ENCODE data around the gene RHOB. TPM values are rescaled to one million over a fixed set of nuclear protein-coding genes. Genes with fewer than 3 reads are reported as not detected.

Gene RHOB
- total and polyA plus RNA-seq, 2 donors (not counting 1 experiment from before 2014, with no cell fraction given), result 63.0 to 1,037 TPM

- peaks cover 57 to 78% of the 10 kb centered on the region in 2 donors for H3K4me1 ChIP-seq (ENCODE audit: control insufficient read depth in 2 of 2, insufficient read depth in 2 of 2, low read length in 2 of 2)
Measured at GRCh38 chr2:20427931-20428526, 18.8 kb upstream of the RHOB start.

More at GRCh38 chr2:20427931-20428526, 18.8 kb upstream of the RHOB start:
- Mint-ChIP-seq H3K4me1 (peaks cover 65% of the 10 kb centered on the region), H3K27me3 (no peaks in the 10 kb centered on the region), H3K9me3 (ENCODE audit: insufficient read depth) (no peaks in the 10 kb centered on the region), H3K27ac (no peak overlapping the region), H3K4me3 (no peak overlapping the region)
- H3K27me3 ChIP-seq (replicated peaks in 1 of 4; ENCODE audit: control extremely low read depth in 1 of 4, control insufficient read depth in 3 of 4, insufficient read depth in 4 of 4, low read length in 3 of 4), result peaks cover 0 to 7% (median 0%) of the 10 kb centered on the region in 4 experiments
- no peak overlapping the region for H3K4me2 ChIP-seq (replicated peaks; ENCODE audit: low read depth, low read length, poor library complexity, severe bottlenecking)
- no peaks in the 10 kb centered on the region for H3K36me3 ChIP-seq (replicated peaks in 1 of 2; ENCODE audit: control extremely low read depth in 1 of 2, control insufficient read depth in 1 of 2, extremely low read depth in 1 of 2, insufficient read depth in 2 of 2, low read length in 1 of 2)
- WGBS (ENCODE audit: insufficient coverage), result 90% methylated on average over 10 of the region's 10 CpGs
- no peaks in the 10 kb centered on the region for H3K79me2 ChIP-seq (ENCODE audit: control insufficient read depth, insufficient read depth, low read length)
- H3K27ac ChIP-seq (ENCODE audit: low read length in 2 of 2), result no peak overlapping the region
- CTCF ChIA-PET, result interaction anchor here (1.3 to 13.1 kb wide), 5 partner anchors 9 to 214 kb away, joined by 4 to 148 read pairs (median 8); partner anchors contain the start of gene RHOB
- POLR2A ChIA-PET, result interaction anchor here (2.1 kb wide), 1 partner anchor 19 kb away, joined by 11 read pairs; the partner anchor contains the start of gene RHOB
- H3K9ac ChIP-seq (ENCODE audit: low read length), result no peak overlapping the region
- no peaks in the 10 kb centered on the region for H4K20me1 ChIP-seq (ENCODE audit: control insufficient read depth, insufficient read depth, low read length, poor library complexity, severe bottlenecking)
- intact Hi-C loops (cut with micrococcal nuclease), result no loop called here
- TF ChIP-seq EZH2 (IDR thresholded peaks at IDR 0.05; ENCODE audit: borderline replicate concordance, insufficient read depth, low read depth, low read length, poor library complexity, severe bottlenecking) (no peak), CTCF (IDR thresholded peaks at IDR 0.05) (no peak)
- H2AFZ ChIP-seq (ENCODE audit: insufficient read depth, low read depth, low read length, poor library complexity, severe bottlenecking), result no peak overlapping the region
- DNase-seq (no peak), ATAC-seq (ENCODE audit: low read depth) (no peak)
- peaks cover 0 to 3% (median 0%) of the 10 kb centered on the region in 3 donors for H3K9me3 ChIP-seq (ENCODE audit: control extremely low read depth in 1 of 3, control insufficient read depth in 2 of 3, insufficient read depth in 1 of 3, low read length in 2 of 3)
- H3K4me3 ChIP-seq (ENCODE audit: control extremely low read depth in 1 of 5, extremely low read depth in 1 of 5, insufficient read depth in 1 of 5, low read depth in 2 of 5, low read length in 4 of 5), result no peak overlapping the region
